Renal cortical epithelial cell (primary cell): ENCODE data around the gene STOX2. TPM values are rescaled to one million over a fixed set of nuclear protein-coding genes. Genes with fewer than 3 reads are reported as not detected.
"Not testable (repeated sequence)": the region's sequence is repeated elsewhere in the genome, so short reads cannot be mapped to it uniquely, and the experiment has no call there.

Source experiments
- DNase-seq: peaks from one replicate; pipeline ENCODE4 v3.0.0-alpha.2; 2011; ENCODE audit warnings: low read depth
- total RNA-seq: library from RNA; depleted of rRNA; stranded (reverse); fragments of >200 nt; gene quantifications from 2 replicates; pipeline ENCODE4 v1.2.3, GENCODE V29; 2014

Gene STOX2
- total RNA-seq, 1 donor from 2014 or later: 16.4 TPM

- peak; percentile 37 for DNase-seq
Observed at GRCh38 chr4:183936574-183937345, 31.7 kb downstream of the STOX2 start.

- no peak for DNase-seq
Observed at GRCh38 chr4:183940864-183941263, 35.8 kb downstream of the STOX2 start.

GRCh38 chr4:183941964-183942363 is 36.9 kb downstream of the STOX2 start:
- DNase-seq: no peak

GRCh38 chr4:183945741-183946140 is 40.6 kb downstream of the STOX2 start:
- no peak for DNase-seq

GRCh38 chr4:183950536-183950935 is 45.4 kb downstream of the STOX2 start:
- no peak for DNase-seq

- DNase-seq: not testable (repeated sequence)
Observed at GRCh38 chr4:183952652-183953051, 47.5 kb downstream of the STOX2 start.

- DNase-seq: no peak
Observed at GRCh38 chr4:183959319-183960045, 54.4 kb downstream of the STOX2 start.

- DNase-seq: peak; percentile 79
Observed at GRCh38 chr4:183960046-183960420, 54.9 kb downstream of the STOX2 start.

GRCh38 chr4:183960962-183961541 is 55.9 kb downstream of the STOX2 start:
- DNase-seq: peak; percentile 6

- DNase-seq: no peak
Observed at GRCh38 chr4:183961795-183962194, 56.7 kb downstream of the STOX2 start.

- DNase-seq: no peak
Observed at GRCh38 chr4:183962419-183962818, 57.3 kb downstream of the STOX2 start.

GRCh38 chr4:183966371-183966770 is 61.3 kb downstream of the STOX2 start:
- DNase-seq: peak; percentile 14

- no peak for DNase-seq
Observed at GRCh38 chr4:183967266-183967665, 62.2 kb downstream of the STOX2 start.

GRCh38 chr4:183968502-183968901 is 63.4 kb downstream of the STOX2 start:
- DNase-seq: no peak

GRCh38 chr4:183968931-183969330 is 63.8 kb downstream of the STOX2 start:
- DNase-seq: no peak

GRCh38 chr4:183969596-183969995 is 64.5 kb downstream of the STOX2 start:
- DNase-seq: no peak

GRCh38 chr4:183971929-183972490 is 66.9 kb downstream of the STOX2 start:
- DNase-seq: no peak

- DNase-seq: no peak
Observed at GRCh38 chr4:183977707-183978106, 72.6 kb downstream of the STOX2 start.

- no peak for DNase-seq
Observed at GRCh38 chr4:183984566-183984965, 79.5 kb downstream of the STOX2 start.

- DNase-seq: no peak
Observed at GRCh38 chr4:183985786-183986185, 80.7 kb downstream of the STOX2 start.

GRCh38 chr4:183986291-183986970 is 81.3 kb downstream of the STOX2 start:
- DNase-seq: no peak
